ENCODE measurements around the gene ZNRF3. TPM values are rescaled to one million over a fixed set of nuclear protein-coding genes. Genes with fewer than 3 reads are reported as not detected.
A peak's percentile ranks its signal among the peaks of the same experiment; 100 is the strongest.

The ZNRF3 gene
- total and polyA plus RNA-seq, 2 experiments from 2014 or later: 11.1 to 32.2 TPM

DNA sequence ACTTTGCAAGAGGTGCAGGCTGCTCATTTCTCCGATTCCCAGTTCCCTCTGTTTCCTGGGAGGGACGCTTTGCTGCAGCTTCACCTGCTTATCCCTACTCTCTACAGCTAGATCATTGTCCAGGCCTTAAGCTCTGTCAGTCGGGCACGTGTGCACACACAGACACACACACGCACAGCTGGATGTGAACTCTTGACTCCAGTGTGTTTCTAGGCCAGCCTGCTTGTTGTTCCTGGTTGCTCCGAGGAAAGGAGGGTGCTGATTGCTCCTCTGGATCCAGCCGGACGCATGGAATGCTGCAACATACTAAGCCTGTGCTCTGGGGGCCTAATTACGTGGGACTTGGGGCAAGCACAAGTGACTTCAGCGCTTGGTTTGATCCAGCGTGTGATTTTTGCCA is 19.7 kb downstream of the ZNRF3 start:
- H3K4me2 ChIP-seq: peak overlapping the region; percentile 41
- no peaks in the 10 kb centered on the region; the same call in 2 of the 3 replicates for H3K36me3 Mint-ChIP-seq (ENCODE audit: low read depth)
- peaks cover 61% of the 10 kb centered on the region for H3K4me1 Mint-ChIP-seq
- H3K27me3 Mint-ChIP-seq (ENCODE audit: insufficient read depth, low read depth, poor library complexity): peaks cover 9% of the 10 kb centered on the region
- no peaks in the 10 kb centered on the region for H3K9me2 ChIP-seq (ENCODE audit: insufficient read depth)
- no peak overlapping the region for H2AFZ ChIP-seq
- TF ChIP-seq ZNF114 (CRISPR knock-in tag; IDR thresholded peaks at IDR 0.05) (no peak), CREB1 (CRISPR knock-in tag; IDR thresholded peaks at IDR 0.05; ENCODE audit: low read depth) (no peak)
- TF ChIP-seq, protein P1, sequence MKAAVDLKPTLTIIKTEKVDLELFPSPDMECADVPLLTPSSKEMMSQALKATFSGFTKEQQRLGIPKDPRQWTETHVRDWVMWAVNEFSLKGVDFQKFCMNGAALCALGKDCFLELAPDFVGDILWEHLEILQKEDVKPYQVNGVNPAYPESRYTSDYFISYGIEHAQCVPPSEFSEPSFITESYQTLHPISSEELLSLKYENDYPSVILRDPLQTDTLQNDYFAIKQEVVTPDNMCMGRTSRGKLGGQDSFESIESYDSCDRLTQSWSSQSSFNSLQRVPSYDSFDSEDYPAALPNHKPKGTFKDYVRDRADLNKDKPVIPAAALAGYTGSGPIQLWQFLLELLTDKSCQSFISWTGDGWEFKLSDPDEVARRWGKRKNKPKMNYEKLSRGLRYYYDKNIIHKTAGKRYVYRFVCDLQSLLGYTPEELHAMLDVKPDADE (IDR thresholded peaks at IDR 0.05): no peak
- H3K9me3 Mint-ChIP-seq: no peaks in the 10 kb centered on the region
- DNase-seq (ENCODE audit: low spot score): no peak
- ATAC-seq: peak; percentile 21
- H3K4me1 ChIP-seq (ENCODE audit: insufficient read depth): peaks cover 58% of the 10 kb centered on the region
- peak overlapping the region; percentile 32 for H3K27ac Mint-ChIP-seq
- peaks cover 100% of the 10 kb centered on the region for H3K79me2 ChIP-seq (replicated peaks; ENCODE audit: insufficient read depth)
- no peaks in the 10 kb centered on the region for H3F3A ChIP-seq (replicated peaks; ENCODE audit: low read depth)
- peaks cover 16% of the 10 kb centered on the region for H4K20me1 ChIP-seq (replicated peaks; ENCODE audit: insufficient read depth)
- H3K36me3 ChIP-seq (ENCODE audit: insufficient read depth): no peaks in the 10 kb centered on the region
- H3K4me3 Mint-ChIP-seq: no peak overlapping the region
- no peaks in the 10 kb centered on the region for H3K27me3 ChIP-seq (ENCODE audit: insufficient read depth)
- H3K27ac ChIP-seq (ENCODE audit: low read depth): peak overlapping the region; percentile 84
- no peak overlapping the region for H3K4me3 ChIP-seq

DNA sequence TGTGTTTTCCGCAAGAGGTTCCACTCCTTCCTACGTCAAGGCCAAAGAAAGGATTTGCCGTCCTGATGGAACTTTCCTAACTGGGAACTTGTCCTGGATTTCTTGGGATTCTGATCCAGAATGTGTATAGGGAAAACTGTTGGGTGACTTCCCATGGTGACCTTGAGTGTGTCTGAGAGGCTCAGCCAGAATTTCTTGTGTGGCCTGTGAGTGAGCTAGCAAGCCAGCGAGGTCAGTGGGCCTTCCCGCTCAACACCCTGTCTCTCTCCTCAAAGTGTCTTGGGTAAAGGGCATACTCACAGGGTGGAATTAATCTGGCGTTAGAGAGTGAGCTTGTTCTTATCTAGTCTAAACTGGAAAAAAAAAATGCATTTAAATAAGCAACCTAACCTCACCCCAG is 20.4 kb downstream of the ZNRF3 start:
- Mint-ChIP-seq H3K4me1 (peaks cover 62% of the 10 kb centered on the region), H3K9me3 (no peaks in the 10 kb centered on the region), H3K4me3 (no peak overlapping the region), H3K27ac (peak overlapping the region; percentile 58), H3K36me3 (ENCODE audit: low read depth) (no peaks in the 10 kb centered on the region; the same call in 2 of the 3 replicates), H3K27me3 (ENCODE audit: insufficient read depth, low read depth, poor library complexity) (peaks cover 9% of the 10 kb centered on the region)
- H3K4me1 ChIP-seq (ENCODE audit: insufficient read depth): peaks cover 52% of the 10 kb centered on the region
- peaks cover 100% of the 10 kb centered on the region for H3K79me2 ChIP-seq (replicated peaks; ENCODE audit: insufficient read depth)
- no peak overlapping the region for H3K4me3 ChIP-seq
- DNase-seq (ENCODE audit: low spot score) (no peak), ATAC-seq (peak; percentile 34)
- H3K27me3 ChIP-seq (ENCODE audit: insufficient read depth): no peaks in the 10 kb centered on the region
- H3K9me2 ChIP-seq (ENCODE audit: insufficient read depth): no peaks in the 10 kb centered on the region
- H3F3A ChIP-seq (replicated peaks; ENCODE audit: low read depth): no peaks in the 10 kb centered on the region
- peak overlapping the region; percentile 84 for H3K27ac ChIP-seq (ENCODE audit: low read depth)
- H4K20me1 ChIP-seq (replicated peaks; ENCODE audit: insufficient read depth): peaks cover 20% of the 10 kb centered on the region
- H3K4me2 ChIP-seq: peak overlapping the region; percentile 41
- no peak overlapping the region for H2AFZ ChIP-seq
- H3K36me3 ChIP-seq (ENCODE audit: insufficient read depth): no peaks in the 10 kb centered on the region
- TF ChIP-seq ZNF331 (CRISPR knock-in tag; IDR thresholded peaks at IDR 0.05; ENCODE audit: low read depth): no peak
- TF ChIP-seq JUNB (IDR thresholded peaks at IDR 0.05; ENCODE audit: unreplicated experiment): no peak
- TF ChIP-seq EZH2phosphoT487 (IDR thresholded peaks at IDR 0.05; ENCODE audit: unreplicated experiment): no peak
- no peak for TF ChIP-seq POLR2AphosphoS5 (IDR thresholded peaks at IDR 0.05; ENCODE audit: low read depth)
- TF ChIP-seq STAT1 (IDR thresholded peaks at IDR 0.05; ENCODE audit: unreplicated experiment): no peak
- TF ChIP-seq, protein P2, sequence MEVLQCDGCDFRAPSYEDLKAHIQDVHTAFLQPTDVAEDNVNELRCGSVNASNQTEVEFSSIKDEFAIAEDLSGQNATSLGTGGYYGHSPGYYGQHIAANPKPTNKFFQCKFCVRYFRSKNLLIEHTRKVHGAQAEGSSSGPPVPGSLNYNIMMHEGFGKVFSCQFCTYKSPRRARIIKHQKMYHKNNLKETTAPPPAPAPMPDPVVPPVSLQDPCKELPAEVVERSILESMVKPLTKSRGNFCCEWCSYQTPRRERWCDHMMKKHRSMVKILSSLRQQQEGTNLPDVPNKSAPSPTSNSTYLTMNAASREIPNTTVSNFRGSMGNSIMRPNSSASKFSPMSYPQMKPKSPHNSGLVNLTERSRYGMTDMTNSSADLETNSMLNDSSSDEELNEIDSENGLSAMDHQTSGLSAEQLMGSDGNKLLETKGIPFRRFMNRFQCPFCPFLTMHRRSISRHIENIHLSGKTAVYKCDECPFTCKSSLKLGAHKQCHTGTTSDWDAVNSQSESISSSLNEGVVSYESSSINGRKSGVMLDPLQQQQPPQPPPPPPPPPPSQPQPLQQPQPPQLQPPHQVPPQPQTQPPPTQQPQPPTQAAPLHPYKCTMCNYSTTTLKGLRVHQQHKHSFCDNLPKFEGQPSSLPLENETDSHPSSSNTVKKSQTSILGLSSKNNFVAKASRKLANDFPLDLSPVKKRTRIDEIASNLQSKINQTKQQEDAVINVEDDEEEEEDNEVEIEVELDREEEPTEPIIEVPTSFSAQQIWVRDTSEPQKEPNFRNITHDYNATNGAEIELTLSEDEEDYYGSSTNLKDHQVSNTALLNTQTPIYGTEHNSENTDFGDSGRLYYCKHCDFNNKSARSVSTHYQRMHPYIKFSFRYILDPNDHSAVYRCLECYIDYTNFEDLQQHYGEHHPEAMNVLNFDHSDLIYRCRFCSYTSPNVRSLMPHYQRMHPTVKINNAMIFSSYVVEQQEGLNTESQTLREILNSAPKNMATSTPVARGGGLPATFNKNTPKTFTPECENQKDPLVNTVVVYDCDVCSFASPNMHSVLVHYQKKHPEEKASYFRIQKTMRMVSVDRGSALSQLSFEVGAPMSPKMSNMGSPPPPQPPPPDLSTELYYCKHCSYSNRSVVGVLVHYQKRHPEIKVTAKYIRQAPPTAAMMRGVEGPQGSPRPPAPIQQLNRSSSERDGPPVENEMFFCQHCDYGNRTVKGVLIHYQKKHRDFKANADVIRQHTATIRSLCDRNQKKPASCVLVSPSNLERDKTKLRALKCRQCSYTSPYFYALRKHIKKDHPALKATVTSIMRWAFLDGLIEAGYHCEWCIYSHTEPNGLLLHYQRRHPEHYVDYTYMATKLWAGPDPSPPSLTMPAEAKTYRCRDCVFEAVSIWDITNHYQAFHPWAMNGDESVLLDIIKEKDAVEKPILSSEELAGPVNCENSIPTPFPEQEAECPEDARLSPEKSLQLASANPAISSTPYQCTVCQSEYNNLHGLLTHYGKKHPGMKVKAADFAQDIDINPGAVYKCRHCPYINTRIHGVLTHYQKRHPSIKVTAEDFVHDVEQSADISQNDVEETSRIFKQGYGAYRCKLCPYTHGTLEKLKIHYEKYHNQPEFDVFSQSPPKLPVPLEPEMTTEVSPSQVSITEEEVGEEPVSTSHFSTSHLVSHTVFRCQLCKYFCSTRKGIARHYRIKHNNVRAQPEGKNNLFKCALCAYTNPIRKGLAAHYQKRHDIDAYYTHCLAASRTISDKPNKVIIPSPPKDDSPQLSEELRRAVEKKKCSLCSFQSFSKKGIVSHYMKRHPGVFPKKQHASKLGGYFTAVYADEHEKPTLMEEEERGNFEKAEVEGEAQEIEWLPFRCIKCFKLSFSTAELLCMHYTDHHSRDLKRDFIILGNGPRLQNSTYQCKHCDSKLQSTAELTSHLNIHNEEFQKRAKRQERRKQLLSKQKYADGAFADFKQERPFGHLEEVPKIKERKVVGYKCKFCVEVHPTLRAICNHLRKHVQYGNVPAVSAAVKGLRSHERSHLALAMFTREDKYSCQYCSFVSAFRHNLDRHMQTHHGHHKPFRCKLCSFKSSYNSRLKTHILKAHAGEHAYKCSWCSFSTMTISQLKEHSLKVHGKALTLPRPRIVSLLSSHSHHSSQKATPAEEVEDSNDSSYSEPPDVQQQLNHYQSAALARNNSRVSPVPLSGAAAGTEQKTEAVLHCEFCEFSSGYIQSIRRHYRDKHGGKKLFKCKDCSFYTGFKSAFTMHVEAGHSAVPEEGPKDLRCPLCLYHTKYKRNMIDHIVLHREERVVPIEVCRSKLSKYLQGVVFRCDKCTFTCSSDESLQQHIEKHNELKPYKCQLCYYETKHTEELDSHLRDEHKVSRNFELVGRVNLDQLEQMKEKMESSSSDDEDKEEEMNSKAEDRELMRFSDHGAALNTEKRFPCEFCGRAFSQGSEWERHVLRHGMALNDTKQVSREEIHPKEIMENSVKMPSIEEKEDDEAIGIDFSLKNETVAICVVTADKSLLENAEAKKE (CRISPR knock-in tag; IDR thresholded peaks at IDR 0.05): no peak
- TF ChIP-seq, protein P1 (IDR thresholded peaks at IDR 0.05): no peak
- TF ChIP-seq CREB1 (CRISPR knock-in tag; IDR thresholded peaks at IDR 0.05; ENCODE audit: low read depth): no peak
- no peak for TF ChIP-seq ZNF114 (CRISPR knock-in tag; IDR thresholded peaks at IDR 0.05)
- TF ChIP-seq, protein P3, sequence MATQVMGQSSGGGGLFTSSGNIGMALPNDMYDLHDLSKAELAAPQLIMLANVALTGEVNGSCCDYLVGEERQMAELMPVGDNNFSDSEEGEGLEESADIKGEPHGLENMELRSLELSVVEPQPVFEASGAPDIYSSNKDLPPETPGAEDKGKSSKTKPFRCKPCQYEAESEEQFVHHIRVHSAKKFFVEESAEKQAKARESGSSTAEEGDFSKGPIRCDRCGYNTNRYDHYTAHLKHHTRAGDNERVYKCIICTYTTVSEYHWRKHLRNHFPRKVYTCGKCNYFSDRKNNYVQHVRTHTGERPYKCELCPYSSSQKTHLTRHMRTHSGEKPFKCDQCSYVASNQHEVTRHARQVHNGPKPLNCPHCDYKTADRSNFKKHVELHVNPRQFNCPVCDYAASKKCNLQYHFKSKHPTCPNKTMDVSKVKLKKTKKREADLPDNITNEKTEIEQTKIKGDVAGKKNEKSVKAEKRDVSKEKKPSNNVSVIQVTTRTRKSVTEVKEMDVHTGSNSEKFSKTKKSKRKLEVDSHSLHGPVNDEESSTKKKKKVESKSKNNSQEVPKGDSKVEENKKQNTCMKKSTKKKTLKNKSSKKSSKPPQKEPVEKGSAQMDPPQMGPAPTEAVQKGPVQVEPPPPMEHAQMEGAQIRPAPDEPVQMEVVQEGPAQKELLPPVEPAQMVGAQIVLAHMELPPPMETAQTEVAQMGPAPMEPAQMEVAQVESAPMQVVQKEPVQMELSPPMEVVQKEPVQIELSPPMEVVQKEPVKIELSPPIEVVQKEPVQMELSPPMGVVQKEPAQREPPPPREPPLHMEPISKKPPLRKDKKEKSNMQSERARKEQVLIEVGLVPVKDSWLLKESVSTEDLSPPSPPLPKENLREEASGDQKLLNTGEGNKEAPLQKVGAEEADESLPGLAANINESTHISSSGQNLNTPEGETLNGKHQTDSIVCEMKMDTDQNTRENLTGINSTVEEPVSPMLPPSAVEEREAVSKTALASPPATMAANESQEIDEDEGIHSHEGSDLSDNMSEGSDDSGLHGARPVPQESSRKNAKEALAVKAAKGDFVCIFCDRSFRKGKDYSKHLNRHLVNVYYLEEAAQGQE (IDR thresholded peaks at IDR 0.05; ENCODE audit: unreplicated experiment): no peak
